Loucy (cell line): ENCODE measurements around the gene DEFB128.

ENCODE experiments used
- H2AFZ ChIP-seq: fragments of 200-600 bp; sonication (generic); 2 replicates; pipeline ENCODE4 v1.6.0; 2016; ENCODE audit warnings: antibody characterized with exemption, mild to moderate bottlenecking, low read length, moderate library complexity
- H3F3A ChIP-seq: fragments of 200-600 bp; 2 replicates; pipeline ENCODE4 v1.6.0; 2016; ENCODE audit warnings: antibody characterized with exemption, low read depth, mild to moderate bottlenecking
- H3K27me3 ChIP-seq: fragments of 200-600 bp; sonication (generic); 2 replicates; pipeline ENCODE4 v1.6.1; 2014; ENCODE audit warnings: low read length, mild to moderate bottlenecking; ENCODE audit not compliant: insufficient read depth, poor library complexity, severe bottlenecking
- H3K36me3 ChIP-seq: fragments of 200-600 bp; sonication (generic); 2 replicates; pipeline ENCODE4 v1.6.1; 2016; ENCODE audit warnings: low read length; ENCODE audit not compliant: insufficient read depth
- H3K4me1 ChIP-seq: fragments of 200-600 bp; sonication (generic); 2 replicates; pipeline ENCODE4 v1.5.1; 2014; ENCODE audit warnings: low read length, mild to moderate bottlenecking; ENCODE audit not compliant: insufficient read depth, poor library complexity, severe bottlenecking
- H3K4me2 ChIP-seq: fragments of 200-600 bp; sonication (generic); 2 replicates; pipeline ENCODE4 v1.6.0; 2014; ENCODE audit warnings: antibody characterized with exemption, low read length, low read depth, mild to moderate bottlenecking; ENCODE audit not compliant: poor library complexity, severe bottlenecking
- H3K4me3 ChIP-seq: fragments of 200-600 bp; sonication (generic); 2 replicates; pipeline ENCODE4 v1.5.1; 2014; ENCODE audit warnings: low read length, mild to moderate bottlenecking, mixed read lengths; ENCODE audit not compliant: poor library complexity, severe bottlenecking
- H3K79me2 ChIP-seq: fragments of 200-600 bp; sonication (generic); 2 replicates; pipeline ENCODE4 v1.6.1; 2014; ENCODE audit warnings: low read length; ENCODE audit not compliant: insufficient read depth
- H3K9ac ChIP-seq: fragments of 200-600 bp; sonication (generic); 2 replicates; pipeline ENCODE4 v1.6.0; 2014; ENCODE audit warnings: mild to moderate bottlenecking, low read depth, low read length, moderate library complexity; ENCODE audit not compliant: poor library complexity, severe bottlenecking
- H3K9me2 ChIP-seq: fragments of 200-600 bp; sonication (generic); replicated peaks from 2 replicates; pipeline ENCODE4 v1.6.1; 2016; ENCODE audit warnings: low read depth, low read length, mixed read lengths
- H3K9me3 ChIP-seq: fragments of 200-600 bp; sonication (generic); 2 replicates; pipeline ENCODE4 v1.6.1; 2014; ENCODE audit warnings: mild to moderate bottlenecking, antibody characterized with exemption, low read length, low read depth; ENCODE audit not compliant: insufficient read depth
- H4K20me1 ChIP-seq: fragments of 200-600 bp; sonication (generic); 2 replicates; pipeline ENCODE4 v1.6.0; 2014; ENCODE audit warnings: antibody characterized with exemption, low read length, mild to moderate bottlenecking; ENCODE audit not compliant: insufficient read depth, poor library complexity, severe bottlenecking
- CTCF ChIP-seq: fragments of 200-600 bp; sonication (generic); conservative IDR thresholded peaks from 2 replicates; pipeline ENCODE4 v1.5.1; 2014; ENCODE audit warnings: mild to moderate bottlenecking, antibody characterized with exemption, low read length
- EZH2phosphoT487 ChIP-seq: fragments of 200-600 bp; IDR thresholded peaks from 2 replicates; pipeline ENCODE4 v1.6.1; 2018; ENCODE audit warnings: antibody characterized with exemption, mild to moderate bottlenecking, moderate library complexity, borderline replicate concordance

DEFB128 gene

GRCh38 chr20:215796-216195 is 26.3 kb upstream of the DEFB128 start:
- Histone ChIP-seq H3K36me3 (no peaks in the 10 kb centered on the region), H3F3A (no peaks in the 10 kb centered on the region), H4K20me1 (no peaks in the 10 kb centered on the region), H3K4me2 (no peak overlapping the region), H3K9me2 (no peaks in the 10 kb centered on the region), H3K4me1 (no peaks in the 10 kb centered on the region), H3K79me2 (no peaks in the 10 kb centered on the region), H3K9ac (no peak overlapping the region), H3K27me3 (no peaks in the 10 kb centered on the region), H2AFZ (no peak overlapping the region), H3K4me3 (no peak overlapping the region), H3K9me3 (no peaks in the 10 kb centered on the region)
- TF ChIP-seq CTCF (no peak), EZH2phosphoT487 (no peak)

GRCh38 chr20:214383-214782 is 24.9 kb upstream of the DEFB128 start:
- H3K4me1 ChIP-seq: no peaks in the 10 kb centered on the region
- no peaks in the 10 kb centered on the region for H3K9me3 ChIP-seq
- no peaks in the 10 kb centered on the region for H3F3A ChIP-seq
- H3K79me2 ChIP-seq: no peaks in the 10 kb centered on the region
- no peaks in the 10 kb centered on the region for H4K20me1 ChIP-seq
- H2AFZ ChIP-seq: no peak overlapping the region
- no peak overlapping the region for H3K4me3 ChIP-seq
- no peak overlapping the region for H3K9ac ChIP-seq
- H3K9me2 ChIP-seq: no peaks in the 10 kb centered on the region
- no peak overlapping the region for H3K4me2 ChIP-seq
- H3K36me3 ChIP-seq: no peaks in the 10 kb centered on the region
- TF ChIP-seq EZH2phosphoT487 (no peak), CTCF (no peak)
- no peaks in the 10 kb centered on the region for H3K27me3 ChIP-seq

- no peaks in the 10 kb centered on the region for H3K4me1 ChIP-seq
- no peaks in the 10 kb centered on the region for H4K20me1 ChIP-seq
- H3F3A ChIP-seq: no peaks in the 10 kb centered on the region
- no peak overlapping the region for H3K9ac ChIP-seq
- H3K4me2 ChIP-seq: no peak overlapping the region
- no peak overlapping the region for H3K4me3 ChIP-seq
- no peaks in the 10 kb centered on the region for H3K27me3 ChIP-seq
- no peak for TF ChIP-seq EZH2phosphoT487
- TF ChIP-seq CTCF: no peak
- no peaks in the 10 kb centered on the region for H3K79me2 ChIP-seq
- no peaks in the 10 kb centered on the region for H3K9me2 ChIP-seq
- no peaks in the 10 kb centered on the region for H3K9me3 ChIP-seq
- no peaks in the 10 kb centered on the region for H3K36me3 ChIP-seq
- no peak overlapping the region for H2AFZ ChIP-seq
Observed at GRCh38 chr20:210809-211502, 21.4 kb upstream of the DEFB128 start.
